Naive thymus-derived CD8-positive, alpha-beta T cell (primary cell): ENCODE results near the gene NEK1. TPM values are rescaled to one million over a fixed set of nuclear protein-coding genes. Genes with fewer than 3 reads are reported as not detected.
A peak's percentile ranks its signal among the peaks of the same experiment; 100 is the strongest.
"Not testable (repeated sequence)": the region's sequence is repeated elsewhere in the genome, so short reads cannot be mapped to it uniquely, and the experiment has no call there.

Experiments used
- ATAC-seq, 2 donors: fragments of 150-1000 bp; cut with Tn5 transposase in 1 of 2; sonication (Bioruptor Pico), chemical (Tn5 transposase) in 1 of 2; 1 replicate in 1 of 2; 2 replicates in 1 of 2; pipeline ENCODE4 v1.10.0; 2021; ENCODE audit warnings: mild to moderate bottlenecking in 2 of 2, moderate library complexity in 2 of 2
- POLR2A ChIA-PET: fragments of 350-600 bp; sonication (Branson Sonifier 250); formaldehyde crosslinking; loops from one replicate; lab custom pipeline; 2021; ENCODE audit warnings: antibody characterized with exemption; lab: Charles Lee
- DNase-seq, 10 donors: peaks; one replicate each; pipeline versions ENCODE4 v3.0.0 to v3.0.0-alpha.2; 2020 to 2022
- H3K27ac Mint-ChIP-seq, 10 donors: one replicate each; pipeline ENCODE4 v1.8.0; 2020 to 2022; ENCODE audit warnings: mild to moderate bottlenecking in 10 of 10, mixed read lengths in 10 of 10, moderate library complexity in 4 of 10, inconsistent platforms in 1 of 10
- H3K27me3 Mint-ChIP-seq, 5 donors: one replicate each; pipeline ENCODE4 v1.8.0; 2021 to 2022; ENCODE audit warnings: mixed read lengths in 5 of 5
- H3K36me3 Mint-ChIP-seq, 3 donors: one replicate each; pipeline ENCODE4 v1.8.0; 2020 to 2022; ENCODE audit warnings: mixed read lengths in 3 of 3, mild to moderate bottlenecking in 2 of 3, inconsistent platforms in 1 of 3
- H3K4me1 Mint-ChIP-seq, 4 donors: one replicate each; pipeline ENCODE4 v1.8.0; 2021 to 2022; ENCODE audit warnings: mixed read lengths in 4 of 4
- H3K4me3 Mint-ChIP-seq, 10 donors: one replicate each; pipeline ENCODE4 v1.8.0; 2020 to 2022; ENCODE audit warnings: mild to moderate bottlenecking in 10 of 10, mixed read lengths in 10 of 10, moderate library complexity in 6 of 10, inconsistent platforms in 1 of 10
- H3K9me3 Mint-ChIP-seq, 9 donors: one replicate each; pipeline ENCODE4 v1.8.0; 2020 to 2022; ENCODE audit warnings: mixed read lengths in 9 of 9, mild to moderate bottlenecking in 3 of 9, inconsistent platforms in 1 of 9, moderate library complexity in 1 of 9
- polyA plus RNA-seq, 3 donors: library from polyadenylated mRNA; unstranded; fragments of 300-500 nt; fragmentation: Illumina TruSeq; gene quantifications; one replicate each; pipeline ENCODE4 v1.2.3, GENCODE V29; 2021
- total RNA-seq, 8 experiments: library from RNA in 2 of 8; stranded (reverse) in 2 of 8; gene quantifications; one replicate each; pipeline ENCODE4 v1.2.3 and lab custom pipeline; 2021 to 2026

The NEK1 gene
- total and polyA plus RNA-seq, 5 experiments from 2014 or later = 7.1 to 19.5 (median 9.0) TPM

DNA sequence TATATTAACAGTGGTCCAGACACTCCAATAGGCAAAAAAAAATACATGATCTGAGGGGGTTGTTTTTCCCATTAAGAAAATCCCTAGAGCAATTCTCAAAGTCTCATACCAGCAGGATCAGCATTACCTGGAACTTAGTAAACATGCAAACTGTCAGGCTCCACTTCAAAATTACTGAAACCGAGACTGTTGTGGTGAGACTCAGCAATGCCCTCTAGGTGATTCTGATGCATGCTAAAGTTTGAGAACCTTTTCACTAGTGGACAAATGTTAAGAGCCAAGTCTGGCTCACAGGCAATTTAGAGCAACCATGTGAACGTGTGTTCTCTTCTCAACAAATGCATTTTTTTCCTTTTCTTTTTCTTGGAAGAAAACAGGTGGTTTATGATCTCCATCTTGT lies 30.2 kb downstream of the NEK1 start:
- Mint-ChIP-seq H3K36me3 (peaks cover 0 to 55% (median 6%) of the 10 kb centered on the region in 3 donors), H3K4me3 (no peak overlapping the region), H3K9me3 (no peaks in the 10 kb centered on the region), H3K27me3 (no peaks in the 10 kb centered on the region), H3K4me1 (no peaks in the 10 kb centered on the region), H3K27ac (peak overlapping the region in 1 of 10 donors; percentile 13)
- ATAC-seq (no peak), DNase-seq (no peak)
- POLR2A ChIA-PET = no interaction called here

GRCh38 chr4:169573889-169574288 lies 38.5 kb downstream of the NEK1 start:
- POLR2A ChIA-PET = no interaction called here
- H3K4me3 Mint-ChIP-seq = peak overlapping the region in 1 of 10 donors; percentile 9
- ATAC-seq = no peak
- H3K36me3 Mint-ChIP-seq = peaks cover 18 to 53% (median 33%) of the 10 kb centered on the region in 3 donors
- no peaks in the 10 kb centered on the region for H3K9me3 Mint-ChIP-seq
- no peak for DNase-seq
- peak overlapping the region in 3 of 10 donors; percentile 33 to 51 (median 47) for H3K27ac Mint-ChIP-seq
- H3K27me3 Mint-ChIP-seq = no peaks in the 10 kb centered on the region
- peaks cover 0 to 24% (median 0%) of the 10 kb centered on the region in 4 donors for H3K4me1 Mint-ChIP-seq

DNA sequence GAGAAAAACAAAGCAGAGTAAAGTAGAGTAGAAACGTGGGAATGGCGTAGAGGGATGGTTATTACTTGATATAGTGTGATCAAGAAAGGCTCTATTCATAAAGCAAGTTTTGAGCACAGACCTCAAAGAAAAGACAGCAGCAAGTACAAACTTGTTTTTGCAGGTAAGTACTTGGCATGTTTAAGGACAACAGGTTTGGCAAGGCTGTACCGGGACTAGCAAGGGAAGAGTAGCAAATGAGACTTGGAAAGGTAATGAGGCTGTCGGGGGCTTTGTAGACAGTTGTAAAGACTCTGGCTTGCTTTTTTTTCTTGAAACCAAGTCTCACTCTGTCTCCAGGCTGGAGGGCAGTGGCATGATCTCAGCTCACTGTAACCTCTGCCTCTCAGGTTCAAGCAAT lies 40.9 kb downstream of the NEK1 start:
- H3K36me3 Mint-ChIP-seq = peaks cover 18 to 50% (median 29%) of the 10 kb centered on the region in 3 donors
- peaks cover 1 to 25% (median 3%) of the 10 kb centered on the region in 4 donors for H3K4me1 Mint-ChIP-seq
- peak overlapping the region in 1 of 10 donors; percentile 58 for H3K27ac Mint-ChIP-seq
- DNase-seq = no peak
- POLR2A ChIA-PET = no interaction called here
- no peak for ATAC-seq
- H3K27me3 Mint-ChIP-seq = no peaks in the 10 kb centered on the region
- H3K9me3 Mint-ChIP-seq = no peaks in the 10 kb centered on the region
- no peak overlapping the region for H3K4me3 Mint-ChIP-seq

- Mint-ChIP-seq H3K36me3 (peaks cover 18 to 47% (median 26%) of the 10 kb centered on the region in 3 donors), H3K27ac (peak overlapping the region in 1 of 10 donors; percentile 58), H3K4me1 (peaks cover 3 to 28% (median 5%) of the 10 kb centered on the region in 4 donors)
- H3K9me3 Mint-ChIP-seq, H3K27me3 Mint-ChIP-seq, DNase-seq, ATAC-seq, POLR2A ChIA-PET, H3K4me3 Mint-ChIP-seq: not testable (repeated sequence)
Observed at GRCh38 chr4:169571012-169571411, 41.4 kb downstream of the NEK1 start.

DNA sequence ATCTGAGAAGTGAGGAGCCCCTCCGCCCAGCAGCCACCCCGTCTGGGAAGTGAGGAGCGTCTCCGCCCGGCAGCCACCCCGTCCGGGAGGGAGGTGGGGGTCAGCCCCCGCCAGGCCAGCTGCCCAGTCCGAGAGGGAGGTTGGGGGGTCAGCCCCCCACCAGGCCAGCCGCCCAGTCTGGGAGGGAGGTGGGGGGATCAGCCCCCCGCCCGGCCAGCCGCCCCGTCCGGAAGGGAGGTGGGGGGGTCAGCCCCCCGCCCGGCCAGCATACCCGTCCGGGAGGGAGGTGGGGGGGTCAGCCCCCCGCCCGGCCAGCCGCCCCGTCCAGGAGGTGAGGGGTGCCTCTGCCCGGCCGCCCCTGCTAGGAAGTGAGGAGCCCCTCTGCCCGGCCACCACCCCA lies 42.1 kb downstream of the NEK1 start:
- H3K27ac Mint-ChIP-seq, H3K27me3 Mint-ChIP-seq, POLR2A ChIA-PET, DNase-seq, H3K4me3 Mint-ChIP-seq, ATAC-seq, H3K9me3 Mint-ChIP-seq: not testable (repeated sequence)
- peaks cover 3 to 28% (median 5%) of the 10 kb centered on the region in 4 donors for H3K4me1 Mint-ChIP-seq
- H3K36me3 Mint-ChIP-seq = peaks cover 18 to 41% (median 25%) of the 10 kb centered on the region in 3 donors

- not testable (repeated sequence) for H3K27me3 Mint-ChIP-seq, DNase-seq, H3K4me3 Mint-ChIP-seq, H3K27ac Mint-ChIP-seq, ATAC-seq, H3K9me3 Mint-ChIP-seq
- POLR2A ChIA-PET = interaction anchor here (0.7 kb wide), 1 partner anchor 32 kb away, joined by 9 read pairs; no protein-coding TSS in a partner anchor
- Mint-ChIP-seq H3K36me3 (peaks cover 14 to 30% (median 14%) of the 10 kb centered on the region in 3 donors), H3K4me1 (peaks cover 3 to 23% (median 5%) of the 10 kb centered on the region in 4 donors)
Observed at GRCh38 chr4:169569188-169569587, 43.2 kb downstream of the NEK1 start.

DNA sequence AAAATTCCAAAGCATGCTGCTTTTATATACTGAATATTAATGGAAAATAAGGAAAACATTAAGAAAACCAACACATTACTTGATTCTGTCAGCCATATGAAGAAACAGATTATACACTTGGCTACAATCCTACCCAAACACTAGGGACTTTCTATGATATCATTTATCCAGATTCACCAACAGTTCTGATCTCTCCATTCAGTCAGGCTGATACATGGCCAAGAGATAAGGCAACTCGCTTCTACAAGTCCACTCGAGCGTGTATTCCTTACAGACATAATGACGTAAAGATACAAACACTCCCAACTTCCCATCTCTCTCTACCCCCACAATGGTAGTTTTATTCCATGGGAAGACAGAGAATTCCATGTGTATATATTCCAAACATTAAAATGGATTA lies 44.5 kb downstream of the NEK1 start:
- Mint-ChIP-seq H3K4me1 (peaks cover 3 to 11% (median 5%) of the 10 kb centered on the region in 4 donors), H3K27ac (no peak overlapping the region), H3K9me3 (no peaks in the 10 kb centered on the region), H3K4me3 (no peak overlapping the region), H3K36me3 (peaks cover 10 to 25% (median 10%) of the 10 kb centered on the region in 3 donors), H3K27me3 (no peaks in the 10 kb centered on the region)
- no peak for ATAC-seq
- POLR2A ChIA-PET = no interaction called here
- no peak for DNase-seq

- H3K4me3 Mint-ChIP-seq = peak overlapping the region in 1 of 10 donors; percentile 39
- H3K4me1 Mint-ChIP-seq = peaks cover 3 to 5% (median 5%) of the 10 kb centered on the region in 4 donors
- no peaks in the 10 kb centered on the region for H3K9me3 Mint-ChIP-seq
- H3K27me3 Mint-ChIP-seq = no peaks in the 10 kb centered on the region
- peak overlapping the region in 3 of 10 donors; percentile 12 to 52 (median 43) for H3K27ac Mint-ChIP-seq
- peak in 1 of 2 donors; percentile 54 for ATAC-seq
- peaks cover 0 to 15% (median 2%) of the 10 kb centered on the region in 3 donors for H3K36me3 Mint-ChIP-seq
- POLR2A ChIA-PET = no interaction called here
- DNase-seq = peak in 5 of 10 donors; percentile 6 to 48 (median 36)
Observed at GRCh38 chr4:169566021-169566818, 46.2 kb downstream of the NEK1 start.

- DNase-seq = no peak
- ATAC-seq = no peak
- no peaks in the 10 kb centered on the region for H3K9me3 Mint-ChIP-seq
- no peak overlapping the region for H3K27ac Mint-ChIP-seq
- peaks cover 3 to 5% (median 5%) of the 10 kb centered on the region in 4 donors for H3K4me1 Mint-ChIP-seq
- H3K4me3 Mint-ChIP-seq = no peak overlapping the region
- POLR2A ChIA-PET = no interaction called here
- no peaks in the 10 kb centered on the region for H3K27me3 Mint-ChIP-seq
- H3K36me3 Mint-ChIP-seq = peaks cover 0 to 18% (median 4%) of the 10 kb centered on the region in 3 donors
Observed at GRCh38 chr4:169565606-169566005, 46.8 kb downstream of the NEK1 start.

- H3K27ac Mint-ChIP-seq = no peak overlapping the region
- H3K27me3 Mint-ChIP-seq = no peaks in the 10 kb centered on the region
- H3K36me3 Mint-ChIP-seq = peaks cover 21 to 53% (median 52%) of the 10 kb centered on the region in 3 donors
- H3K4me1 Mint-ChIP-seq = no peaks in the 10 kb centered on the region
- DNase-seq = no peak
- peaks cover 0 to 17% (median 9%) of the 10 kb centered on the region in 9 donors for H3K9me3 Mint-ChIP-seq
- POLR2A ChIA-PET = no interaction called here
- ATAC-seq = no peak
- H3K4me3 Mint-ChIP-seq = no peak overlapping the region
Observed at GRCh38 chr4:169557061-169557636, 55.2 kb downstream of the NEK1 start.

GRCh38 chr4:169546548-169546947 lies 65.8 kb downstream of the NEK1 start:
- H3K27ac Mint-ChIP-seq, POLR2A ChIA-PET, ATAC-seq, H3K4me3 Mint-ChIP-seq, H3K4me1 Mint-ChIP-seq, DNase-seq, H3K27me3 Mint-ChIP-seq: not testable (repeated sequence)
- Mint-ChIP-seq H3K36me3 (peaks cover 18 to 57% (median 32%) of the 10 kb centered on the region in 3 donors), H3K9me3 (peaks cover 0 to 62% (median 34%) of the 10 kb centered on the region in 9 donors)

GRCh38 chr4:169540774-169541173 lies 71.6 kb downstream of the NEK1 start:
- Mint-ChIP-seq H3K27me3 (no peaks in the 10 kb centered on the region), H3K27ac (no peak overlapping the region), H3K36me3 (peaks cover 19 to 38% (median 26%) of the 10 kb centered on the region in 3 donors), H3K4me3 (no peak overlapping the region), H3K4me1 (no peaks in the 10 kb centered on the region), H3K9me3 (peaks cover 0 to 46% (median 15%) of the 10 kb centered on the region in 9 donors)
- no peak for DNase-seq
- ATAC-seq = no peak
- POLR2A ChIA-PET = no interaction called here

- no peaks in the 10 kb centered on the region for H3K27me3 Mint-ChIP-seq
- DNase-seq = no peak
- no peak for ATAC-seq
- peaks cover 26 to 85% (median 78%) of the 10 kb centered on the region in 3 donors for H3K36me3 Mint-ChIP-seq
- H3K4me3 Mint-ChIP-seq = no peak overlapping the region
- no peaks in the 10 kb centered on the region for H3K4me1 Mint-ChIP-seq
- POLR2A ChIA-PET = no interaction called here
- H3K9me3 Mint-ChIP-seq = no peaks in the 10 kb centered on the region
- peak overlapping the region in 1 of 10 donors; percentile 8 for H3K27ac Mint-ChIP-seq
Observed at GRCh38 chr4:169530048-169530447, 82.3 kb downstream of the NEK1 start.
